ENCODE measurements around the gene TWIST2. TPM values are rescaled to one million over a fixed set of nuclear protein-coding genes. Genes with fewer than 3 reads are reported as not detected.

Gene TWIST2
- total and polyA plus RNA-seq, 9 of the 15 experiments (the other 6 are each of a cell fraction or from before 2014, with no cell fraction given), result not detected

DNA sequence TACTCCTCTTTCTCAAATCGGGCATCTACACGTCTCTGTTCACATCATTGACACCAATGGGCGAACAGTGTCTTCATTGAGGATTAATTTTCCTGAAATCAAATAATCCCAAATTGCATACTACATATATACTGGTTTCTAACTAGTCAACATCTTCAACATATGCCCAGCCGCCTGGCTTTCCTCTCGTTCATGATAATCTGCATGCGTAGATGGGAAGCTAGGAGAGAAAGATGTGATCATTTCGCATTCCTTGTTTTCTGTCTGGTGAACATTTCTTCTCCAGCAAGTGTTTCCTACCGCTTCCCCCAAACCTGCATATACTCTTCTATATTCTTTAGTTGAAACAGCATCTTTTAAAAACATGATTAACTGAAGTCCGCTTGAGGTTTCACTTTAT is 7.4 kb downstream of the TWIST2 start:
- BruUV-seq (replicated peaks), result no TSS peak
- Histone ChIP-seq H3K9me1 (ENCODE audit: control insufficient read depth, insufficient read depth, low read length) (no peaks in the 10 kb centered on the region), H3K27me3 (ENCODE audit: control insufficient read depth in 2 of 2, insufficient read depth in 2 of 2, low read length in 2 of 2) (peaks cover 6 to 37% of the 10 kb centered on the region in 2 experiments; a peak in 4 of 5 replicates), H2AFZ (ENCODE audit: low read depth, low read length) (no peak overlapping the region), H3K79me2 (ENCODE audit: control insufficient read depth, insufficient read depth, low read length) (no peaks in the 10 kb centered on the region), H3K36me3 (ENCODE audit: control insufficient read depth, insufficient read depth, low read length) (no peaks in the 10 kb centered on the region), H3K4me2 (ENCODE audit: insufficient read depth, low read length) (no peak overlapping the region), H3K9ac (ENCODE audit: insufficient read depth in 1 of 2, low read depth in 2 of 2, low read length in 2 of 2) (no peak overlapping the region), H3K27ac (ENCODE audit: extremely low read depth, low read depth, low read length) (no peak overlapping the region), H3K4me1 (replicated peaks in 1 of 2; ENCODE audit: control insufficient read depth in 2 of 2, insufficient read depth in 2 of 2, low read length in 2 of 2) (no peaks in the 10 kb centered on the region), H4K20me1 (replicated peaks; ENCODE audit: control insufficient read depth, insufficient read depth, low read length) (no peaks in the 10 kb centered on the region), H3K9me3 (replicated peaks; ENCODE audit: control insufficient read depth, insufficient read depth, low read depth, low read length) (no peaks in the 10 kb centered on the region), H3K4me3 (no peak overlapping the region)
- no peak for DNase-seq (ENCODE audit: extremely low read depth in 1 of 4, low spot score in 3 of 4)
- ChIA-PET CTCF (ENCODE audit: low intra/inter-chr PET ratio) (no interaction called here), POLR2A (interaction anchor here (0.6 kb wide), 1 partner anchor 574 kb away, joined by 3 read pairs; no protein-coding TSS in a partner anchor)
- WGBS (ENCODE audit: insufficient coverage, low coverage, missing lambda C conversion rate), result 2% methylated on average over 9 of the region's 9 CpGs
- FAIRE-seq, result no peak
- TF ChIP-seq ZFPM2 (CRISPR knock-in tag; IDR thresholded peaks at IDR 0.05) (no peak), YBX1 (IDR thresholded peaks at IDR 0.05) (no peak), XRCC4 (IDR thresholded peaks at IDR 0.05; ENCODE audit: extremely low read depth, insufficient read depth, insufficient read length) (no peak), U2AF1 (optimal IDR thresholded peaks at IDR 0.05; ENCODE audit: low read depth, low read length) (no peak), ZFP1 (CRISPR knock-in tag; IDR thresholded peaks at IDR 0.05) (no peak), SMARCA5 (IDR thresholded peaks at IDR 0.05) (no peak), ZSCAN32 (CRISPR knock-in tag; IDR thresholded peaks at IDR 0.05) (no peak), ZKSCAN1 (IDR thresholded peaks at IDR 0.05; ENCODE audit: low read depth, low read length) (no peak), HNRNPH1 (optimal IDR thresholded peaks at IDR 0.05; ENCODE audit: low read depth, low read length) (no peak), NELFE (IDR thresholded peaks at IDR 0.05; ENCODE audit: insufficient read depth, insufficient read length) (no peak), ZNF174 (CRISPR knock-in tag; IDR thresholded peaks at IDR 0.05) (no peak), ZNF143 (CRISPR knock-in tag; IDR thresholded peaks at IDR 0.05) (no peak), NUFIP1 (IDR thresholded peaks at IDR 0.05; ENCODE audit: partially characterized antibody) (no peak), ELF4 (CRISPR knock-in tag; IDR thresholded peaks at IDR 0.05) (no peak)
- TF ChIP-seq, protein P1, sequence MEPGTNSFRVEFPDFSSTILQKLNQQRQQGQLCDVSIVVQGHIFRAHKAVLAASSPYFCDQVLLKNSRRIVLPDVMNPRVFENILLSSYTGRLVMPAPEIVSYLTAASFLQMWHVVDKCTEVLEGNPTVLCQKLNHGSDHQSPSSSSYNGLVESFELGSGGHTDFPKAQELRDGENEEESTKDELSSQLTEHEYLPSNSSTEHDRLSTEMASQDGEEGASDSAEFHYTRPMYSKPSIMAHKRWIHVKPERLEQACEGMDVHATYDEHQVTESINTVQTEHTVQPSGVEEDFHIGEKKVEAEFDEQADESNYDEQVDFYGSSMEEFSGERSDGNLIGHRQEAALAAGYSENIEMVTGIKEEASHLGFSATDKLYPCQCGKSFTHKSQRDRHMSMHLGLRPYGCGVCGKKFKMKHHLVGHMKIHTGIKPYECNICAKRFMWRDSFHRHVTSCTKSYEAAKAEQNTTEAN (CRISPR knock-in tag; IDR thresholded peaks at IDR 0.05), result no peak
- TF ChIP-seq, protein P2, sequence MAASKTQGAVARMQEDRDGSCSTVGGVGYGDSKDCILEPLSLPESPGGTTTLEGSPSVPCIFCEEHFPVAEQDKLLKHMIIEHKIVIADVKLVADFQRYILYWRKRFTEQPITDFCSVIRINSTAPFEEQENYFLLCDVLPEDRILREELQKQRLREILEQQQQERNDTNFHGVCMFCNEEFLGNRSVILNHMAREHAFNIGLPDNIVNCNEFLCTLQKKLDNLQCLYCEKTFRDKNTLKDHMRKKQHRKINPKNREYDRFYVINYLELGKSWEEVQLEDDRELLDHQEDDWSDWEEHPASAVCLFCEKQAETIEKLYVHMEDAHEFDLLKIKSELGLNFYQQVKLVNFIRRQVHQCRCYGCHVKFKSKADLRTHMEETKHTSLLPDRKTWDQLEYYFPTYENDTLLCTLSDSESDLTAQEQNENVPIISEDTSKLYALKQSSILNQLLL (CRISPR knock-in tag; IDR thresholded peaks at IDR 0.05; ENCODE audit: borderline replicate concordance), result no peak
- ATAC-seq, result no peak
- in situ Hi-C loops (cut with MboI) (no loop called here), intact Hi-C loops (cut with micrococcal nuclease) (no loop called here)

Measured in K562 (cell line).